Measurements from ENCODE around the gene EPB41L1. TPM values are rescaled to one million over a fixed set of nuclear protein-coding genes. Genes with fewer than 3 reads are reported as not detected.

The EPB41L1 gene
- total and polyA plus RNA-seq, 2 donors from 2014 or later = 53.2 to 230 TPM

- H3K9me3 ChIP-seq (ENCODE audit: control insufficient read depth in 2 of 3, insufficient read depth in 1 of 3, low read length in 3 of 3) = no peaks in the 10 kb centered on the region
- intact Hi-C loops (cut with DNase I) = no loop called here
- no peak overlapping the region for H3K27ac ChIP-seq (ENCODE audit: low read depth in 2 of 2, low read length in 2 of 2)
- H3K9ac ChIP-seq (ENCODE audit: low read length in 3 of 3) = no peak overlapping the region
- H3K27me3 ChIP-seq (ENCODE audit: control insufficient read depth, insufficient read depth, low read length) = no peaks in the 10 kb centered on the region
- TF ChIP-seq, protein P1, sequence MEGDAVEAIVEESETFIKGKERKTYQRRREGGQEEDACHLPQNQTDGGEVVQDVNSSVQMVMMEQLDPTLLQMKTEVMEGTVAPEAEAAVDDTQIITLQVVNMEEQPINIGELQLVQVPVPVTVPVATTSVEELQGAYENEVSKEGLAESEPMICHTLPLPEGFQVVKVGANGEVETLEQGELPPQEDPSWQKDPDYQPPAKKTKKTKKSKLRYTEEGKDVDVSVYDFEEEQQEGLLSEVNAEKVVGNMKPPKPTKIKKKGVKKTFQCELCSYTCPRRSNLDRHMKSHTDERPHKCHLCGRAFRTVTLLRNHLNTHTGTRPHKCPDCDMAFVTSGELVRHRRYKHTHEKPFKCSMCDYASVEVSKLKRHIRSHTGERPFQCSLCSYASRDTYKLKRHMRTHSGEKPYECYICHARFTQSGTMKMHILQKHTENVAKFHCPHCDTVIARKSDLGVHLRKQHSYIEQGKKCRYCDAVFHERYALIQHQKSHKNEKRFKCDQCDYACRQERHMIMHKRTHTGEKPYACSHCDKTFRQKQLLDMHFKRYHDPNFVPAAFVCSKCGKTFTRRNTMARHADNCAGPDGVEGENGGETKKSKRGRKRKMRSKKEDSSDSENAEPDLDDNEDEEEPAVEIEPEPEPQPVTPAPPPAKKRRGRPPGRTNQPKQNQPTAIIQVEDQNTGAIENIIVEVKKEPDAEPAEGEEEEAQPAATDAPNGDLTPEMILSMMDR (IDR thresholded peaks at IDR 0.05; ENCODE audit: borderline replicate concordance, extremely low read depth, insufficient read depth) = no peak
- peaks cover 0 to 4% (median 0%) of the 10 kb centered on the region in 3 donors for H3K36me3 ChIP-seq (ENCODE audit: control insufficient read depth in 2 of 3, insufficient read depth in 3 of 3, low read length in 3 of 3)
- peaks cover 0 to 12% (median 10%) of the 10 kb centered on the region in 3 donors for H3K4me1 ChIP-seq (ENCODE audit: control insufficient read depth in 2 of 3, insufficient read depth in 2 of 3, low read depth in 1 of 3, low read length in 3 of 3)
- no peak for DNase-seq
- no peak for FAIRE-seq
- no peak overlapping the region for H3K4me3 ChIP-seq (ENCODE audit: low read length in 3 of 3)
Measured at GRCh38 chr20:36116807-36117441, 37.6 kb upstream of the EPB41L1 start.

DNA sequence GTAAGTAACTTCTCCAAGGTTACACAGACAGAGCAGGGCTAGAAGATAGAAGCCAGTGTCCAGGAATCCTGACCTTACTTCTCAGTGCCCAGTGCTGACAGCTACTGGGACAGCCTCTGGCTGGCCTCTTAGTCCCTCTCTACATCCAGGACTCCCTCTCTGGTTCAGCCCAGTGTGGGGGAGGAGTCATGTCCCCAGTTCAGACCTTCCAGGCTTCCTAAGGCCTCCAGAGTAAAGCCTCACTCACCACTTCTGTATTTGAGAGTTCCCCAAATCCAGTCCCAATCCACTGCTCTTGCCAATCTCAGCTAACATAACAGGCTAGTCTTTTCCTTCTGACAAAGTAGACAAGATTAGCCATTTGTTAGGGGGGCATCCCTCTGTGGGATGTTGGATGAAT lies 36.9 kb upstream of the EPB41L1 start:
- Histone ChIP-seq H3K27ac (ENCODE audit: low read depth in 2 of 2, low read length in 2 of 2) (no peak overlapping the region), H3K27me3 (ENCODE audit: control insufficient read depth, insufficient read depth, low read length) (no peaks in the 10 kb centered on the region), H3K9ac (ENCODE audit: low read length in 3 of 3) (no peak overlapping the region), H3K4me3 (ENCODE audit: low read length in 3 of 3) (no peak overlapping the region), H3K9me3 (ENCODE audit: control insufficient read depth in 2 of 3, insufficient read depth in 1 of 3, low read length in 3 of 3) (no peaks in the 10 kb centered on the region), H3K36me3 (ENCODE audit: control insufficient read depth in 2 of 3, insufficient read depth in 3 of 3, low read length in 3 of 3) (peaks cover 0 to under 1% (median 0%) of the 10 kb centered on the region in 3 donors), H3K4me1 (ENCODE audit: control insufficient read depth in 2 of 3, insufficient read depth in 2 of 3, low read depth in 1 of 3, low read length in 3 of 3) (peaks cover 0 to 15% (median 7%) of the 10 kb centered on the region in 3 donors)
- TF ChIP-seq, protein P1 (IDR thresholded peaks at IDR 0.05; ENCODE audit: borderline replicate concordance, extremely low read depth, insufficient read depth) = no peak
- no peak for DNase-seq
- intact Hi-C loops (cut with DNase I) = no loop called here
- FAIRE-seq = no peak

- intact Hi-C loops (cut with DNase I) = no loop called here
- no peak overlapping the region for H3K4me3 ChIP-seq (ENCODE audit: low read length in 3 of 3)
- no peaks in the 10 kb centered on the region for H3K27me3 ChIP-seq (ENCODE audit: control insufficient read depth, insufficient read depth, low read length)
- FAIRE-seq (no peak), DNase-seq (no peak)
- TF ChIP-seq, protein P1 (IDR thresholded peaks at IDR 0.05; ENCODE audit: borderline replicate concordance, extremely low read depth, insufficient read depth) = no peak
- H3K27ac ChIP-seq (ENCODE audit: low read depth in 2 of 2, low read length in 2 of 2) = no peak overlapping the region
- H3K9ac ChIP-seq (ENCODE audit: low read length in 3 of 3) = no peak overlapping the region
- no peaks in the 10 kb centered on the region for H3K9me3 ChIP-seq (ENCODE audit: control insufficient read depth in 2 of 3, insufficient read depth in 1 of 3, low read length in 3 of 3)
- peaks cover 0 to 15% (median 4%) of the 10 kb centered on the region in 3 donors for H3K4me1 ChIP-seq (ENCODE audit: control insufficient read depth in 2 of 3, insufficient read depth in 2 of 3, low read depth in 1 of 3, low read length in 3 of 3)
- H3K36me3 ChIP-seq (ENCODE audit: control insufficient read depth in 2 of 3, insufficient read depth in 3 of 3, low read length in 3 of 3) = no peaks in the 10 kb centered on the region
Measured at GRCh38 chr20:36118371-36118770, 36.2 kb upstream of the EPB41L1 start.

All from kidney (tissue), 14 donors.